ENCODE results near the gene KCNJ14.

GRCh38 chr19:48448563-48448962, 6.8 kb upstream of the KCNJ14 start:
- no peak for TF ChIP-seq POLR2A (IDR thresholded peaks at IDR 0.05)
- TF ChIP-seq CTCF (IDR thresholded peaks at IDR 0.05): no peak
- no peak for TF ChIP-seq POLR2AphosphoS5 (IDR thresholded peaks at IDR 0.05)
